Measurements from ENCODE around the gene XCL2. TPM values are rescaled to one million over a fixed set of nuclear protein-coding genes. Genes with fewer than 3 reads are reported as not detected.

The XCL2 gene
- total and polyA plus RNA-seq, 10 of the 15 experiments (the other 5 are each of a cell fraction or from before 2014, with no cell fraction given): 0.50 to 299 (median 4.8) TPM

GRCh38 chr1:168567568-168567967, 23.8 kb upstream of the XCL2 start:
- Histone ChIP-seq H3K9me3 (replicated peaks; ENCODE audit: control insufficient read depth, insufficient read depth, low read length) (no peaks in the 10 kb centered on the region), H4K20me1 (ENCODE audit: control insufficient read depth, insufficient read depth) (no peaks in the 10 kb centered on the region), H3K27me3 (replicated peaks in 1 of 2; ENCODE audit: control insufficient read depth in 2 of 2, insufficient read depth in 2 of 2, low read length in 1 of 2) (peaks cover 0 to 2% of the 10 kb centered on the region in 2 experiments; a peak in 1 of 4 replicates), H3K9ac (ENCODE audit: control insufficient read depth, insufficient read depth, low read length) (no peak overlapping the region), H3K4me1 (ENCODE audit: control insufficient read depth, insufficient read depth, low read length) (no peaks in the 10 kb centered on the region), H3K4me3 (no peak overlapping the region), H3K4me2 (ENCODE audit: control insufficient read depth, insufficient read depth) (no peak overlapping the region), H3K79me2 (ENCODE audit: control insufficient read depth, insufficient read depth, low read length) (no peaks in the 10 kb centered on the region), H2AFZ (ENCODE audit: control insufficient read depth, low read depth, low read length) (no peak overlapping the region), H3K27ac (ENCODE audit: control insufficient read depth, insufficient read depth) (no peak overlapping the region), H3K36me3 (ENCODE audit: control insufficient read depth in 2 of 2, insufficient read depth in 2 of 2, low read length in 1 of 2) (no peaks in the 10 kb centered on the region)
- TF ChIP-seq ZBTB40 (IDR thresholded peaks at IDR 0.05; ENCODE audit: borderline replicate concordance) (peak; percentile 80; the same call in 1 of the 2 replicates), SREBF2 (IDR thresholded peaks at IDR 0.05; ENCODE audit: low read length) (no peak), CEBPB (IDR thresholded peaks at IDR 0.05; ENCODE audit: borderline replicate concordance in 1 of 2, low read depth in 2 of 2, low read length in 2 of 2) (no peak), TAF1 (IDR thresholded peaks at IDR 0.05; ENCODE audit: borderline replicate concordance, low read depth, low read length) (no peak)
- intact Hi-C loops (cut with micrococcal nuclease; ENCODE audit: unreplicated experiment) (no loop called here), in situ Hi-C loops (cut with MboI) (loop anchor here (5.0 kb wide), 1 partner anchor 125 kb away; no protein-coding TSS in a partner anchor)
- SMC1A ChIA-PET (ENCODE audit: uncharacterized antibody, unreplicated experiment): interaction anchor here (0.7 to 6.0 kb wide), 8 partner anchors 8 to 128 kb away, joined by 3 to 46 read pairs (median 3); no protein-coding TSS in a partner anchor
- FAIRE-seq (no peak), DNase-seq (ENCODE audit: low read depth, low spot score) (no peak), ATAC-seq (no peak)
- RAD21 ChIA-PET (ENCODE audit: unreplicated experiment): interaction anchor here (1.0 to 1.2 kb wide), 2 partner anchors 10 to 15 kb away, joined by 3 to 4 read pairs; no protein-coding TSS in a partner anchor
- no TSS peak for BruUV-seq (replicated peaks)
- CTCF ChIA-PET: interaction anchor here (0.9 to 2.1 kb wide), 4 partner anchors 13 to 225 kb away, joined by 3 to 6 read pairs (median 4); no protein-coding TSS in a partner anchor
- 53% methylated on average over 3 of the region's 3 CpGs for WGBS (ENCODE audit: insufficient coverage, insufficient replicate concordance, low lambda C conversion rate, missing lambda C conversion rate)
- POLR2A ChIA-PET: interaction anchor here (0.7 kb wide), 1 partner anchor 42 kb away, joined by 3 read pairs; no protein-coding TSS in a partner anchor
